ENCODE results near the gene SNRNP35.

GRCh38 chr12:123450636-123451035 lies 7.3 kb upstream of the SNRNP35 start:
- TF ChIP-seq CTCF (IDR thresholded peaks at IDR 0.05) (no peak), POLR2AphosphoS5 (IDR thresholded peaks at IDR 0.05) (no peak), POLR2A (IDR thresholded peaks at IDR 0.05) (no peak)

Data from breast epithelium (tissue), 3 donors.